OCI-LY7 (cell line): ENCODE results near the gene MINAR2. TPM values are rescaled to one million over a fixed set of nuclear protein-coding genes. Genes with fewer than 3 reads are reported as not detected.

Source experiments
- Bru-seq: library from RNA; stranded (reverse); fragments of 400-500 nt; gene quantifications from one replicate; lab custom pipeline; 2021; lab: Mats Ljungman, UMichigan
- BruChase-seq, 2 experiments: library from RNA; stranded (reverse); fragments of 400-500 nt; gene quantifications; one replicate each; lab custom pipeline; 2021; lab: Mats Ljungman, UMichigan
- BruUV-seq: library from RNA; stranded (reverse); fragments of 400-500 nt; replicated peaks from 2 replicates; lab custom pipeline; 2021; lab: Mats Ljungman, UMichigan
- CTCF ChIA-PET: fragments of 300-600 bp; sonication (Branson Sonifier 250); formaldehyde crosslinking; loops from one replicate; lab custom pipeline; 2022; ENCODE audit warnings: antibody characterized with exemption; ENCODE audit not compliant: unreplicated experiment; lab: Charles Lee
- POLR2A ChIA-PET: fragments of 300-600 bp; sonication (Branson Sonifier 250); formaldehyde crosslinking; loops from one replicate; lab custom pipeline; 2022; ENCODE audit warnings: antibody characterized with exemption; lab: Charles Lee
- DNase-seq: peaks from one replicate; pipeline ENCODE4 v3.0.0-alpha.2; 2015; ENCODE audit warnings: low spot score
- H2AFZ ChIP-seq: fragments of 200-600 bp; sonication (generic), shearing (Covaris generic); 2 replicates; pipeline ENCODE4 v1.6.1; 2014; ENCODE audit warnings: mild to moderate bottlenecking, antibody characterized with exemption, low read length, moderate library complexity
- H3K27ac ChIP-seq: fragments of 200-600 bp; sonication (generic); 2 replicates; pipeline ENCODE4 v1.5.1; 2014; ENCODE audit warnings: mixed run types, low read depth, mild to moderate bottlenecking, moderate library complexity, low read length, inconsistent platforms; ENCODE audit not compliant: poor library complexity, severe bottlenecking
- H3K36me3 ChIP-seq: fragments of 200-600 bp; sonication (generic); 2 replicates; pipeline ENCODE4 v1.6.1; 2014; ENCODE audit warnings: mild to moderate bottlenecking, antibody characterized with exemption, low read length, moderate library complexity, mixed read lengths; ENCODE audit not compliant: insufficient read depth
- H3K4me1 ChIP-seq: fragments of 200-600 bp; sonication (generic); 2 replicates; pipeline ENCODE4 v1.5.1; 2014; ENCODE audit warnings: mild to moderate bottlenecking, low read length; ENCODE audit not compliant: insufficient read depth, poor library complexity, severe bottlenecking
- H3K4me2 ChIP-seq: fragments of 200-600 bp; sonication (generic); 2 replicates; pipeline ENCODE4 v1.6.1; 2014; ENCODE audit warnings: mild to moderate bottlenecking, low read length
- H3K4me3 ChIP-seq: fragments of 200-600 bp; sonication (generic); 2 replicates; pipeline ENCODE4 v1.5.1; 2014; ENCODE audit warnings: mild to moderate bottlenecking, low read depth, low read length; ENCODE audit not compliant: poor library complexity, severe bottlenecking
- H3K79me2 ChIP-seq: fragments of 200-600 bp; sonication (generic); 2 replicates; pipeline ENCODE4 v1.6.1; 2016; ENCODE audit warnings: low read depth, mild to moderate bottlenecking, low read length, moderate library complexity, mixed read lengths; ENCODE audit not compliant: insufficient read depth
- H3K9me2 ChIP-seq: fragments of 200-600 bp; sonication (generic); 2 replicates; pipeline ENCODE4 v1.6.1; 2016; ENCODE audit warnings: mild to moderate bottlenecking, low read length, mixed read lengths; ENCODE audit not compliant: insufficient read depth
- H3K9me3 ChIP-seq: fragments of 200-600 bp; sonication (generic); 2 replicates; pipeline ENCODE4 v1.6.1; 2014; ENCODE audit warnings: mild to moderate bottlenecking, mixed run types, low read length, mixed read lengths
- H4K20me1 ChIP-seq: fragments of 200-600 bp; sonication (generic); 2 replicates; pipeline ENCODE4 v1.6.1; 2014; ENCODE audit warnings: mild to moderate bottlenecking, antibody characterized with exemption, low read length, moderate library complexity, mixed read lengths; ENCODE audit not compliant: insufficient read depth
- CTCF ChIP-seq: fragments of 200-600 bp; sonication (generic); conservative IDR thresholded peaks from 2 replicates; pipeline ENCODE4 v1.5.1; 2014; ENCODE audit warnings: mild to moderate bottlenecking, antibody characterized with exemption, low read length, moderate library complexity, mixed read lengths
- EZH2phosphoT487 ChIP-seq: fragments of 200-600 bp; sonication (generic); IDR thresholded peaks from 2 replicates; pipeline ENCODE4 v1.6.1; 2018; ENCODE audit warnings: low read depth, borderline replicate concordance, mild to moderate bottlenecking, mixed run types, antibody characterized with exemption, low read length, moderate library complexity, mixed read lengths
- intact Hi-C: fragments of 100-400 bp; cut with micrococcal nuclease; formaldehyde crosslinking; loops from one replicate; pipeline ENCODE4 v1.10.0; 2022; ENCODE audit not compliant: unreplicated experiment
- long read RNA-seq: library from polyadenylated mRNA; stranded (forward); transcript quantifications from one replicate; pipeline ENCODE4 v2.0.0, GENCODE V29; 2022
- total RNA-seq, 2 experiments: library from RNA; depleted of rRNA in 1 of 2; stranded (reverse); fragments of >200 nt in 1 of 2; shearing (Covaris generic) in 1 of 2; gene quantifications; 2 replicates each; pipeline ENCODE4 v1.2.3, GENCODE V29; 2014 to 2022

Gene MINAR2
- total RNA-seq (2014; rRNA removed; shearing (Covaris generic)) (not detected in 2 replicates), total RNA-seq (2022) (not detected in 2 replicates), Bru-seq, nascent RNA (not detected), BruChase-seq, experiment 1, labeled RNA remaining after a 6-hour chase (not detected), BruChase-seq, experiment 2, labeled RNA remaining after a 2-hour chase (not detected)
- long read RNA-seq: 0 reads

GRCh38 chr5:129747572-129748407 is at the start of gene MINAR2:
TSS of gene MINAR2 (plus strand) at chr5:129748094. CDS start at chr5:129748191, 97 bp downstream.
- ChIA-PET POLR2A (interaction anchor here (1.5 kb wide), 1 partner anchor 12 kb away, joined by 3 read pairs; no protein-coding TSS in a partner anchor), CTCF (no interaction called here)
- no peak within 1 kb of the TSS for H3K4me2 ChIP-seq
- H3K79me2 ChIP-seq: no peaks in the 10 kb centered on the region
- no peaks in the 10 kb centered on the region for H3K36me3 ChIP-seq
- TF ChIP-seq EZH2phosphoT487: no peak
- no peak for TF ChIP-seq CTCF
- H3K9me2 ChIP-seq: no peaks in the 10 kb centered on the region
- no peak within 1 kb of the TSS for H2AFZ ChIP-seq
- no peaks in the 10 kb centered on the region for H3K4me1 ChIP-seq
- DNase-seq: no peak
- no peak within 1 kb of the TSS for H3K4me3 ChIP-seq
- BruUV-seq: no TSS peak
- H3K9me3 ChIP-seq: no peaks in the 10 kb centered on the region
- no peak within 1 kb of the TSS for H3K27ac ChIP-seq
- no peaks in the 10 kb centered on the region for H4K20me1 ChIP-seq
- intact Hi-C loops: no loop called here

GRCh38 chr5:129698661-129699060 is 49.2 kb upstream of the MINAR2 start:
- no peaks in the 10 kb centered on the region for H4K20me1 ChIP-seq
- CTCF ChIA-PET: no interaction called here
- no peak overlapping the region for H3K4me3 ChIP-seq
- no peak for TF ChIP-seq CTCF
- no peak for TF ChIP-seq EZH2phosphoT487
- no peaks in the 10 kb centered on the region for H3K36me3 ChIP-seq
- no peaks in the 10 kb centered on the region for H3K79me2 ChIP-seq
- H3K27ac ChIP-seq: no peak overlapping the region
- no peaks in the 10 kb centered on the region for H3K4me1 ChIP-seq
- H2AFZ ChIP-seq: no peak overlapping the region
- H3K4me2 ChIP-seq: no peak overlapping the region
- no TSS peak for BruUV-seq
- DNase-seq: no peak
- POLR2A ChIA-PET: no interaction called here
- no peaks in the 10 kb centered on the region for H3K9me3 ChIP-seq
- intact Hi-C loops: no loop called here
- no peaks in the 10 kb centered on the region for H3K9me2 ChIP-seq

- ChIA-PET POLR2A (interaction anchor here (0.7 kb wide), 1 partner anchor 1549 kb away, joined by 4 read pairs; no protein-coding TSS in a partner anchor), CTCF (no interaction called here)
- Histone ChIP-seq H3K36me3 (no peaks in the 10 kb centered on the region), H3K4me1 (no peaks in the 10 kb centered on the region), H3K4me2 (no peak overlapping the region), H4K20me1 (no peaks in the 10 kb centered on the region), H3K9me3 (no peaks in the 10 kb centered on the region), H3K79me2 (no peaks in the 10 kb centered on the region), H3K4me3 (no peak overlapping the region), H3K9me2 (no peaks in the 10 kb centered on the region), H2AFZ (no peak overlapping the region), H3K27ac (no peak overlapping the region)
- intact Hi-C loops: no loop called here
- DNase-seq: no peak
- TF ChIP-seq CTCF: no peak
- TF ChIP-seq EZH2phosphoT487: no peak
- no TSS peak for BruUV-seq
Observed at GRCh38 chr5:129716235-129716634, 31.7 kb upstream of the MINAR2 start.
